SHP77 treated with DMSO at 0.1 percent for 48 hours (cell line): ENCODE results near the gene RAB9A.
"Not testable (repeated sequence)": the region's sequence is repeated elsewhere in the genome, so short reads cannot be mapped to it uniquely, and the experiment has no call there.

Experiments used
- DNase-seq: peaks from one replicate; lab custom pipeline; 2025; lab: John Stamatoyannopoulos, UW

The RAB9A gene

DNA sequence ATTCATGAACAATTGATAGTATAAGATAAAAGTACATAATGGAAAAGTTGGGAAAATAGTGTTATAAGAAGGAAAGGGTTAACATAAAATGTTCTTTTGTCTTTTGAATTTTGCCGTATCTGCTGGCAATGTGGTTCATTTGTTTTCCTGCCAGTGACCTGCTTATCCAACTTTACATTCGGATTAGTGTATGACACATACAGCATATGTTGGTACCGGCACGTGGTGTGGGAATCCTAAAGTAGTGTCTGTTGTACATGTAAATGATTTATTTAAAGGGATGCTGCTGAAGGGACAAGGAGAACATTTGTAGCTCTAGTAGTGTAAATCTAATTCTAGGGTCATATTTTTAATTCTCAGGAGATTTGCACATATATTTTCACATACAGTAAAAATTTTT is 11.5 kb downstream of the RAB9A start:
- no peak for DNase-seq

GRCh38 chrX:13702111-13702789 is 13.3 kb downstream of the RAB9A start:
- DNase-seq = no peak

DNA sequence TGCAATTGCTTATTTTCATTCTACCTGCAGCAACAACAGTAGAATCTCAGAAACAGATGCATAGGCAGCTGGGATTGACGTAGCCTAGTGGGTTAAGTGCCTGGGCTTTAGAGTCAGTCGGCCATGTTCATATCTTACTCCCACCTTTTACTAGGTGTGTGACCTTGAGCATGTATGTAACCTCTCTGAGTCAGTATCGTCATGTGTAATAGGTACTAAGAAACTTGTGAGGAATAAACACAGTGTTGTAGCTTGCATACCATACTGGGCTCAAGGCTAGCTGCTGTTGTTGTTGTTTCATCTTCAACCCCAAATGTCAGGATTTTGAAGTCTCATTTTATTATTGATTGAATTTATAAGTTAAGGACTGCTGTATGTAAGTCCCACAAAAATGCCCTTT is 14.2 kb downstream of the RAB9A start:
- no peak for DNase-seq

- no peak for DNase-seq
These were observed 14.7 kb downstream of the RAB9A start for GRCh38 chrX:13703589-13703988.

GRCh38 chrX:13711141-13711540 is 22.2 kb downstream of the RAB9A start:
- no peak for DNase-seq

GRCh38 chrX:13716455-13716854 is 27.5 kb downstream of the RAB9A start:
- no peak for DNase-seq

GRCh38 chrX:13716905-13717304 is 28.0 kb downstream of the RAB9A start:
- no peak for DNase-seq

- no peak for DNase-seq
These were observed 29.0 kb downstream of the RAB9A start for GRCh38 chrX:13717700-13718472.

GRCh38 chrX:13719192-13719856 is 30.4 kb downstream of the RAB9A start:
- DNase-seq = no peak

GRCh38 chrX:13721371-13721770 is 32.4 kb downstream of the RAB9A start:
- no peak for DNase-seq

- no peak for DNase-seq
These were observed 33.0 kb downstream of the RAB9A start for GRCh38 chrX:13721819-13722519.

GRCh38 chrX:13724878-13725277 is 36.0 kb downstream of the RAB9A start:
- DNase-seq = not testable (repeated sequence)

- not testable (repeated sequence) for DNase-seq
These were observed 37.7 kb downstream of the RAB9A start for GRCh38 chrX:13726583-13726982.

GRCh38 chrX:13730523-13730922 is 41.6 kb downstream of the RAB9A start:
- not testable (repeated sequence) for DNase-seq

DNA sequence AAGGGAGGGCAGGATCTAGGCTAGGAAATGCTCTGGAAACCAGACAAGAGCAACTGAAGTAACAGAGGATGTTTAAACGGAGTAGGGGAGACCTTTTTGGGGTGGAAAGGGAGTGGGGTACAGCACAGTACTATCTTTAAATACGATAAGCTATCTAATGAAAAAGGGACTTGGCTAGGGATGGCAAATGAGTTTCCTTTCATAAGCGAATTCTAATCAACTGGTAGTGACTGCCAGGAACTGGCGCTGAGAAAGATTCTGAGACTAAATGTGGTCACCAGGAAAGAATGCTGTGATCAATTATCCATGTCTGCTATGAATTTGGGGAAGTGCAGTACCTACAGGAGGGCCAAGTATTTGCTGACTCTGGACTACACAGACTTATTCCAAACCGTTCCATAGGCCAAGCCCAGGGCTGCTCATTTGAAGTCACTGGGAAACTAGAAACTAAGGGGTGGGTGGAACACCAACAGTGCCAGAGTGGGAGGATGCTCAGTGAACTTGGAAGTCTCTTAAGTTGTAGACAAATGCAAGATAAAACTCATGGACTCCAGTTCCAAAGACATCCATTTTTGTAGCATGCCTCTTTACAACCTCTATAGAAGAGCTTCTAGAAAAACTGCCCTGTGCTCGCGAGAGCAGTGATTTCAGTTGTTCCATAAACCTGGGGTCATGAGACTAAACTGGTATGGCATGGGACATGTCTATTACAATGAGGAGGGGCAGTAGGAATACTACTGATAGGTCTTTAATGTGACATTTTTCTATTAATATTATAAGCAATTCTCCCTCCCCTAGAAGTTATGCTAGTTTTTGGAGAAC is 43.5 kb downstream of the RAB9A start:
- no peak for DNase-seq

DNA sequence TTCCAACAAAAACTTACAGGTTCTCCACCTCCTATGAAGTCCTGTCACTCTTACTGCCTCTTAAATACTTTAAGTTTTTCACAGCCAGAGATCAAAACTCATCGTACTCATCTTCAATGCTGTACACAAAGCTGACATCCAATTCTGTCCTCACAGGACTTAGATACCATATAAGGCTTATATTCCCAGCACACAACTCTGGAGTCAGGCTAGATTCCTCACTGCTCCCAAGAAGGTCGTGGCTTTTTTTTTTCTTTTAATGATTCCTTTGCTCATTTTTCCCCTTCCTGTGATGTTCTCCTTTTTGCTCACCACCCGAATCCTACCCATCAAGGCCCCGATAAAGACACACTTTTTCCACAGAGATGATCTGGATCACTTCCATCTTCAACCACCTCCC is 44.6 kb downstream of the RAB9A start:
- no peak for DNase-seq

- DNase-seq = peak; percentile 78
These were observed 45.6 kb downstream of the RAB9A start, which contains the start of the genes OFD1 and TRAPPC2 for GRCh38 chrX:13734278-13735172. OFD1 (plus strand) TSS chrX:13734748; CDS start chrX:13735072, 324 bp downstream. TRAPPC2 (minus strand) TSS chrX:13734620; CDS start chrX:13719963, 14,657 bp downstream.

- DNase-seq = no peak
These were observed 52.8 kb downstream of the RAB9A start for GRCh38 chrX:13741695-13742094.

DNA sequence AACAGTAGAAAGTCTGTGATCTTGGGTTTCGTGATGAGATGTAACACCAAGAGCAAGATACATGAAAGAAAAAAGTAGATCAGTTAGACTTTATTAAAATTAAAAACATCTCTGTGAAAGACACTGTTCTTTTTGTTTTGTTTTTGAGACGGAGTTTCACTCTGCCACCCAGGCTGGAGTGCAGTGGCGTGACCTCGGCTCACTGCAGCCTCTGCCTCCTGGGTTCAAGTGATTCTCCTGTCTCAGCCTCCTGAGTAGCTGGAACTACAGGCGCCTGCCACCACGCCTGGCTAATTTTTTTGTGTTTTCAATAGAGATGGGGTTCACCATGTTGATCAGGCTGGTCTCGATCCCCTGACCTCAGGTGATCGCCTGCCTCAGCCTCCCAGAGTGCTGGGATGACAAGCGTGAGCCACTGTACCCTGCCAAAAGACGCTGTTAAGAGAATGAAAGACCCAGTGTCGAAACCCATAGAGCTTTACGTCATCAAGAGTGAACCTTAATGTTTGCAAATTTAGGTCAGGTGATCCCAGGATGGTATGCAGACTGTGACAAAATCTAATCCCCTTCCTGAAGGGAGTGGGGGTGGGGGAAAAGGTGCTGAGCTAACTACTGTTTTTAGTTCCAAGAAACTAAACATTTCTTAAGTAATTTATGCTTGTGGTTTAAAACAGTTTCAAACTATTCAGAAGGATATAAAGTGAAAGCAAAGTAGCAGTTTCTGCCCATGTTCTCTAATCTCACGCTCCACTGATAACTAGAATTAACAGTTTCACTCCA is 53.7 kb downstream of the RAB9A start:
- DNase-seq = no peak
